ENCODE results near the gene PRR33. TPM values are rescaled to one million over a fixed set of nuclear protein-coding genes. Genes with fewer than 3 reads are reported as not detected.

Gene PRR33
- total and polyA plus RNA-seq, 9 donors = 0.01 TPM; not detected in 8

GRCh38 chr11:1843098-1843473 is 48.6 kb downstream of the PRR33 start:
- H3K36me3 ChIP-seq = no peaks in the 10 kb centered on the region
- 66 to 69% (median 67%) methylated on average over 8 to 11 of the region's 11 CpGs for WGBS, 3 donors
- no peak for DNase-seq
- no peak overlapping the region for H3K4me3 ChIP-seq
- TF ChIP-seq, protein P1, sequence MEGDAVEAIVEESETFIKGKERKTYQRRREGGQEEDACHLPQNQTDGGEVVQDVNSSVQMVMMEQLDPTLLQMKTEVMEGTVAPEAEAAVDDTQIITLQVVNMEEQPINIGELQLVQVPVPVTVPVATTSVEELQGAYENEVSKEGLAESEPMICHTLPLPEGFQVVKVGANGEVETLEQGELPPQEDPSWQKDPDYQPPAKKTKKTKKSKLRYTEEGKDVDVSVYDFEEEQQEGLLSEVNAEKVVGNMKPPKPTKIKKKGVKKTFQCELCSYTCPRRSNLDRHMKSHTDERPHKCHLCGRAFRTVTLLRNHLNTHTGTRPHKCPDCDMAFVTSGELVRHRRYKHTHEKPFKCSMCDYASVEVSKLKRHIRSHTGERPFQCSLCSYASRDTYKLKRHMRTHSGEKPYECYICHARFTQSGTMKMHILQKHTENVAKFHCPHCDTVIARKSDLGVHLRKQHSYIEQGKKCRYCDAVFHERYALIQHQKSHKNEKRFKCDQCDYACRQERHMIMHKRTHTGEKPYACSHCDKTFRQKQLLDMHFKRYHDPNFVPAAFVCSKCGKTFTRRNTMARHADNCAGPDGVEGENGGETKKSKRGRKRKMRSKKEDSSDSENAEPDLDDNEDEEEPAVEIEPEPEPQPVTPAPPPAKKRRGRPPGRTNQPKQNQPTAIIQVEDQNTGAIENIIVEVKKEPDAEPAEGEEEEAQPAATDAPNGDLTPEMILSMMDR (IDR thresholded peaks at IDR 0.05) = no peak
- TF ChIP-seq EP300 (IDR thresholded peaks at IDR 0.05) (no peak), POLR2A (IDR thresholded peaks at IDR 0.05) (no peak)
- no peaks in the 10 kb centered on the region for H3K9me3 ChIP-seq
- H3K4me1 ChIP-seq (ENCODE audit: insufficient read depth) = peaks cover 9% of the 10 kb centered on the region
- no peak overlapping the region for H3K27ac ChIP-seq
- intact Hi-C loops (cut with DNase I) = no loop called here
- H3K27me3 ChIP-seq = no peaks in the 10 kb centered on the region

DNA sequence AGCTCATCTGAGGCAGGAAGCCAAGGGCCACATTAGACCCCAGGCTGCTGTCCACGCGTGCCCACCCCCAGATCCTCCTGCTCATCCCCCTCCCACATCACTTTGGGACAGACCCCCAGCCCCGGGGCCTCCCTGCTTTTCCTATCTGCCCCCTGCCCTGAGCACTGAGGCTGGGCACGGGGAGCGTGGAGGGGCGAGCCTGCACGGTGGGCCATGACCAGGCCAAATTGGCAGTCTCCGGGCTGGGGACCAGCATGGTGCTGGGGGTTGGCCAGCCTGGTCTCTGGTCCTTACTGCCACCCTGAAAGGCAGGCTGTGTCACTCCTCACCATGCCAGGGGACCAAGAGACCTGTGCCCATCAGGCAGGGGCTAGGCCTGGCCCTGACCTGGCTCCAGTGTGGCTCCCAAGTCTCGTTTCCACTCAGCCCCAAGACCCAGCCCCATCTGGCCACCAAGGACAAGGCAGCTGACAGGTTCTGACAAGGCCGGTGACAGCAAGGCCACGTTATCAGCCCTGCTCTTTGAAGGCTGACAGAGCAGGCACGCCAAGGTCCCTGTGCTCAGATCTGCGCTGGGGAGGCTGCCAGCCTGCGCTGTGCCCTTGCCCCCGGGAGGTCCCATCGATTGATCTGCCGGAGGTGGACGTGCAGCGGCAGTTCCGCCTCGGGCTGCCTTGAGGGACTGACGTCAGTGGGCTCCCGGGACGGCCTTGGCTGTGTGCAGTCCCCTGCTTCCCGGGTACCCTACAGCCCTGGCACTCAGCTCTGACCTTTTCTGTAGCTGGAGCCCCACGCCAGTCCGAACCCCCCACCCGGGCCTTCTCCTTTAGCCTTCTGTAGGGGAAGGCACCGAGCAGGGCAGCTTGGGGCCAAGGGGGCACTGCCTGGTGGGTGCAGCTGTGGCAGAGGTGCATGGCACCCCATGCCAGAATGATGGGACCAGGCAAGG is 49.3 kb downstream of the PRR33 start:
- H3K36me3 ChIP-seq = no peaks in the 10 kb centered on the region
- no peaks in the 10 kb centered on the region for H3K9me3 ChIP-seq
- no peak overlapping the region for H3K27ac ChIP-seq
- WGBS, 3 donors = 86 to 92% (median 90%) methylated on average over 28 to 29 of the region's 29 CpGs
- peak in 2 of 5 donors; percentile 16 to 39 for DNase-seq
- intact Hi-C loops (cut with DNase I) = no loop called here
- H3K27me3 ChIP-seq = no peaks in the 10 kb centered on the region
- TF ChIP-seq POLR2A (IDR thresholded peaks at IDR 0.05) (no peak), EP300 (IDR thresholded peaks at IDR 0.05) (no peak)
- TF ChIP-seq, protein P1 (IDR thresholded peaks at IDR 0.05) = no peak
- H3K4me3 ChIP-seq = no peak overlapping the region
- H3K4me1 ChIP-seq (ENCODE audit: insufficient read depth) = peaks cover 10% of the 10 kb centered on the region

- TF ChIP-seq EP300 (IDR thresholded peaks at IDR 0.05) = no peak
- no peak overlapping the region for H3K27ac ChIP-seq
- no peaks in the 10 kb centered on the region for H3K36me3 ChIP-seq
- H3K9me3 ChIP-seq = no peaks in the 10 kb centered on the region
- WGBS, 3 donors = 88 to 93% (median 89%) methylated on average over 19 of the region's 19 CpGs
- peak in 2 of 5 donors; percentile 15 to 28 for DNase-seq
- intact Hi-C loops (cut with DNase I) = no loop called here
- no peaks in the 10 kb centered on the region for H3K27me3 ChIP-seq
- no peak overlapping the region for H3K4me3 ChIP-seq
- H3K4me1 ChIP-seq (ENCODE audit: insufficient read depth) = peaks cover 10% of the 10 kb centered on the region
These were observed 50.1 kb downstream of the PRR33 start for GRCh38 chr11:1841511-1842148.

- Histone ChIP-seq H3K36me3 (no peaks in the 10 kb centered on the region), H3K27ac (no peak overlapping the region), H3K27me3 (no peaks in the 10 kb centered on the region), H3K9me3 (no peaks in the 10 kb centered on the region), H3K4me3 (no peak overlapping the region), H3K4me1 (ENCODE audit: insufficient read depth) (peaks cover 10% of the 10 kb centered on the region)
- intact Hi-C loops (cut with DNase I) = no loop called here
- DNase-seq = peak in 2 of 5 donors; percentile 13 to 28
- 92 to 95% (median 93%) methylated on average over 33 to 37 of the region's 37 CpGs for WGBS, 3 donors
- TF ChIP-seq EP300 (IDR thresholded peaks at IDR 0.05) = no peak
- TF ChIP-seq, protein P1 (IDR thresholded peaks at IDR 0.05) = no peak
- no peak for TF ChIP-seq POLR2A (IDR thresholded peaks at IDR 0.05)
These were observed 50.8 kb downstream of the PRR33 start for GRCh38 chr11:1840780-1841480.
